ENCODE measurements around the gene ELMOD1.

Gene ELMOD1

GRCh38 chr11:107648242-107648641 lies 57.3 kb downstream of the ELMOD1 start:
- Mint-ChIP-seq H3K27ac (no peak overlapping the region), H3K4me1 (ENCODE audit: low read depth) (no peaks in the 10 kb centered on the region), H3K9me3 (no peaks in the 10 kb centered on the region), H3K27me3 (peaks cover 36% of the 10 kb centered on the region), H3K4me3 (no peak overlapping the region), H3K36me3 (ENCODE audit: low read depth) (no peaks in the 10 kb centered on the region)
- no peak for DNase-seq

GRCh38 chr11:107651672-107652071 lies 60.7 kb downstream of the ELMOD1 start:
- DNase-seq = no peak
- Mint-ChIP-seq H3K9me3 (no peaks in the 10 kb centered on the region), H3K36me3 (ENCODE audit: low read depth) (no peaks in the 10 kb centered on the region), H3K27ac (no peak overlapping the region), H3K27me3 (peaks cover 42% of the 10 kb centered on the region), H3K4me1 (ENCODE audit: low read depth) (no peaks in the 10 kb centered on the region), H3K4me3 (no peak overlapping the region)

- Mint-ChIP-seq H3K4me1 (ENCODE audit: low read depth) (no peaks in the 10 kb centered on the region), H3K36me3 (ENCODE audit: low read depth) (no peaks in the 10 kb centered on the region), H3K4me3 (no peak overlapping the region), H3K27me3 (peaks cover 44% of the 10 kb centered on the region), H3K27ac (no peak overlapping the region), H3K9me3 (no peaks in the 10 kb centered on the region)
- DNase-seq = no peak
Observed at GRCh38 chr11:107653076-107653475, 62.1 kb downstream of the ELMOD1 start.

GRCh38 chr11:107655602-107656001 lies 64.7 kb downstream of the ELMOD1 start:
- DNase-seq = no peak
- no peaks in the 10 kb centered on the region for H3K4me1 Mint-ChIP-seq (ENCODE audit: low read depth)
- peaks cover 31% of the 10 kb centered on the region for H3K27me3 Mint-ChIP-seq
- no peak overlapping the region for H3K4me3 Mint-ChIP-seq
- H3K9me3 Mint-ChIP-seq = no peaks in the 10 kb centered on the region
- no peak overlapping the region for H3K27ac Mint-ChIP-seq
- H3K36me3 Mint-ChIP-seq (ENCODE audit: low read depth) = no peaks in the 10 kb centered on the region

- no peak overlapping the region for H3K27ac Mint-ChIP-seq
- no peak overlapping the region for H3K4me3 Mint-ChIP-seq
- no peaks in the 10 kb centered on the region for H3K36me3 Mint-ChIP-seq (ENCODE audit: low read depth)
- H3K27me3 Mint-ChIP-seq = peaks cover 24% of the 10 kb centered on the region
- no peaks in the 10 kb centered on the region for H3K9me3 Mint-ChIP-seq
- no peak for DNase-seq
- H3K4me1 Mint-ChIP-seq (ENCODE audit: low read depth) = peaks cover 2% of the 10 kb centered on the region
Observed at GRCh38 chr11:107659310-107659709, 68.4 kb downstream of the ELMOD1 start.

GRCh38 chr11:107660066-107660465 lies 69.1 kb downstream of the ELMOD1 start:
- Mint-ChIP-seq H3K27me3 (peaks cover 28% of the 10 kb centered on the region), H3K27ac (no peak overlapping the region), H3K36me3 (ENCODE audit: low read depth) (no peaks in the 10 kb centered on the region), H3K9me3 (no peaks in the 10 kb centered on the region), H3K4me3 (no peak overlapping the region), H3K4me1 (ENCODE audit: low read depth) (peaks cover 2% of the 10 kb centered on the region)
- DNase-seq = no peak

- peaks cover 2% of the 10 kb centered on the region for H3K4me1 Mint-ChIP-seq (ENCODE audit: low read depth)
- H3K27me3 Mint-ChIP-seq = peaks cover 26% of the 10 kb centered on the region
- H3K36me3 Mint-ChIP-seq (ENCODE audit: low read depth) = no peaks in the 10 kb centered on the region
- H3K27ac Mint-ChIP-seq = no peak overlapping the region
- H3K4me3 Mint-ChIP-seq = no peak overlapping the region
- DNase-seq = no peak
- H3K9me3 Mint-ChIP-seq = no peaks in the 10 kb centered on the region
Observed at GRCh38 chr11:107661656-107662055, 70.7 kb downstream of the ELMOD1 start.

- Mint-ChIP-seq H3K4me1 (ENCODE audit: low read depth) (peaks cover 2% of the 10 kb centered on the region), H3K27ac (no peak overlapping the region), H3K9me3 (no peaks in the 10 kb centered on the region), H3K4me3 (no peak overlapping the region), H3K27me3 (peaks cover 21% of the 10 kb centered on the region), H3K36me3 (ENCODE audit: low read depth) (no peaks in the 10 kb centered on the region)
- no peak for DNase-seq
Observed at GRCh38 chr11:107665018-107665417, 74.1 kb downstream of the ELMOD1 start.

GRCh38 chr11:107666911-107667613 lies 76.1 kb downstream of the ELMOD1 start:
- no peaks in the 10 kb centered on the region for H3K4me1 Mint-ChIP-seq (ENCODE audit: low read depth)
- H3K27ac Mint-ChIP-seq = no peak overlapping the region
- no peaks in the 10 kb centered on the region for H3K36me3 Mint-ChIP-seq (ENCODE audit: low read depth)
- H3K9me3 Mint-ChIP-seq = no peaks in the 10 kb centered on the region
- no peak for DNase-seq
- no peak overlapping the region for H3K4me3 Mint-ChIP-seq
- peaks cover 25% of the 10 kb centered on the region for H3K27me3 Mint-ChIP-seq

GRCh38 chr11:107669191-107669740 lies 78.3 kb downstream of the ELMOD1 start:
- H3K4me1 Mint-ChIP-seq (ENCODE audit: low read depth) = no peaks in the 10 kb centered on the region
- no peak overlapping the region for H3K4me3 Mint-ChIP-seq
- peaks cover 26% of the 10 kb centered on the region for H3K27me3 Mint-ChIP-seq

GRCh38 chr11:107669893-107670601 lies 79.1 kb downstream of the ELMOD1 start:
- H3K4me1 Mint-ChIP-seq (ENCODE audit: low read depth) = no peaks in the 10 kb centered on the region
- H3K9me3 Mint-ChIP-seq = no peaks in the 10 kb centered on the region
- H3K36me3 Mint-ChIP-seq (ENCODE audit: low read depth) = no peaks in the 10 kb centered on the region
- DNase-seq = no peak
- H3K27me3 Mint-ChIP-seq = peaks cover 23% of the 10 kb centered on the region
- no peak overlapping the region for H3K4me3 Mint-ChIP-seq
- no peak overlapping the region for H3K27ac Mint-ChIP-seq

More at GRCh38 chr11:107669191-107669740, 78.3 kb downstream of the ELMOD1 start:
- no peak for DNase-seq
- Mint-ChIP-seq H3K27ac (no peak overlapping the region), H3K36me3 (ENCODE audit: low read depth) (no peaks in the 10 kb centered on the region), H3K9me3 (no peaks in the 10 kb centered on the region)

GRCh38 chr11:107675902-107676301 lies 85.0 kb downstream of the ELMOD1 start:
- no peaks in the 10 kb centered on the region for H3K9me3 Mint-ChIP-seq
- H3K4me1 Mint-ChIP-seq (ENCODE audit: low read depth) = no peaks in the 10 kb centered on the region
- DNase-seq = no peak
- H3K27ac Mint-ChIP-seq = no peak overlapping the region
- H3K4me3 Mint-ChIP-seq = no peak overlapping the region
- H3K36me3 Mint-ChIP-seq (ENCODE audit: low read depth) = no peaks in the 10 kb centered on the region
- H3K27me3 Mint-ChIP-seq = peaks cover 16% of the 10 kb centered on the region

- Mint-ChIP-seq H3K27me3 (peaks cover 12% of the 10 kb centered on the region), H3K9me3 (no peaks in the 10 kb centered on the region), H3K36me3 (ENCODE audit: low read depth) (no peaks in the 10 kb centered on the region), H3K4me1 (ENCODE audit: low read depth) (no peaks in the 10 kb centered on the region), H3K4me3 (no peak overlapping the region), H3K27ac (no peak overlapping the region)
- no peak for DNase-seq
Observed at GRCh38 chr11:107676336-107677057, 85.5 kb downstream of the ELMOD1 start.

GRCh38 chr11:107677924-107678631 lies 87.1 kb downstream of the ELMOD1 start:
- no peak overlapping the region for H3K27ac Mint-ChIP-seq
- H3K4me1 Mint-ChIP-seq (ENCODE audit: low read depth) = no peaks in the 10 kb centered on the region
- H3K27me3 Mint-ChIP-seq = peaks cover 3% of the 10 kb centered on the region
- no peak for DNase-seq
- no peak overlapping the region for H3K4me3 Mint-ChIP-seq
- H3K9me3 Mint-ChIP-seq = no peaks in the 10 kb centered on the region
- no peaks in the 10 kb centered on the region for H3K36me3 Mint-ChIP-seq (ENCODE audit: low read depth)
